NB4 (cell line): ENCODE results near the gene GLS2.
"Not testable (repeated sequence)": the region's sequence is repeated elsewhere in the genome, so short reads cannot be mapped to it uniquely, and the experiment has no call there.

Experiments used
- MYC ChIP-seq: IDR thresholded peaks from 2 replicates; pipeline ENCODE4 v1.6.1; 2011; ENCODE audit warnings: low read depth, low read length
- POLR2A ChIP-seq: IDR thresholded peaks from 2 replicates; pipeline ENCODE4 v1.6.1; 2011; ENCODE audit warnings: mild to moderate bottlenecking; ENCODE audit not compliant: insufficient read length; ENCODE audit errors: extremely low read depth
- TF ChIP-seq, protein P1 (sequence below): IDR thresholded peaks from one replicate; pipeline ENCODE4 v1.5.1; 2012; ENCODE audit warnings: low read depth, low read length
- TF ChIP-seq, protein P2 (sequence below): IDR thresholded peaks from 2 replicates; pipeline ENCODE4 v1.6.1; 2011; ENCODE audit warnings: low read depth, low read length

DNA sequence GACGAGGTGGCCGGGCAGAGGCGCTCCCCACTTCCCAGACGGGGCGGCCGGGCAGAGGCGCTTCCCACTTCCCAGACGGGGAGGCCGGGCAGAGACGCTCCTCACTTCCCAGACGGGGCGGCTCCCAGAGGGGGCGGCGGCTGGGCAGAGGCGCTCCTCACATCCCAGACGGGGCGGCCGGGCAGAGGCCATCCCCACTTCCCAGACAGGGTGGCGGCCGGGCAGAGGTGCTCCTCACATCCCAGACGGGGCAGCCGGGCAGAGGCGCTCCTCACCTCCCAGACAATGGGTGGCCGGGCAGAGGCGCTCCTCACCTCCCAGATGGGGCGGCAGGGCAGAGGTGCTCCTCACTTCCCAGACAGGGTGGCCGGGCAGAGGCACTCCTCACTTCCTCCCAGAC, 6.5 kb upstream of the GLS2 start:
- TF ChIP-seq, protein P1, sequence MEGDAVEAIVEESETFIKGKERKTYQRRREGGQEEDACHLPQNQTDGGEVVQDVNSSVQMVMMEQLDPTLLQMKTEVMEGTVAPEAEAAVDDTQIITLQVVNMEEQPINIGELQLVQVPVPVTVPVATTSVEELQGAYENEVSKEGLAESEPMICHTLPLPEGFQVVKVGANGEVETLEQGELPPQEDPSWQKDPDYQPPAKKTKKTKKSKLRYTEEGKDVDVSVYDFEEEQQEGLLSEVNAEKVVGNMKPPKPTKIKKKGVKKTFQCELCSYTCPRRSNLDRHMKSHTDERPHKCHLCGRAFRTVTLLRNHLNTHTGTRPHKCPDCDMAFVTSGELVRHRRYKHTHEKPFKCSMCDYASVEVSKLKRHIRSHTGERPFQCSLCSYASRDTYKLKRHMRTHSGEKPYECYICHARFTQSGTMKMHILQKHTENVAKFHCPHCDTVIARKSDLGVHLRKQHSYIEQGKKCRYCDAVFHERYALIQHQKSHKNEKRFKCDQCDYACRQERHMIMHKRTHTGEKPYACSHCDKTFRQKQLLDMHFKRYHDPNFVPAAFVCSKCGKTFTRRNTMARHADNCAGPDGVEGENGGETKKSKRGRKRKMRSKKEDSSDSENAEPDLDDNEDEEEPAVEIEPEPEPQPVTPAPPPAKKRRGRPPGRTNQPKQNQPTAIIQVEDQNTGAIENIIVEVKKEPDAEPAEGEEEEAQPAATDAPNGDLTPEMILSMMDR: not testable (repeated sequence)
- TF ChIP-seq, protein P2, sequence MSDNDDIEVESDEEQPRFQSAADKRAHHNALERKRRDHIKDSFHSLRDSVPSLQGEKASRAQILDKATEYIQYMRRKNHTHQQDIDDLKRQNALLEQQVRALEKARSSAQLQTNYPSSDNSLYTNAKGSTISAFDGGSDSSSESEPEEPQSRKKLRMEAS: not testable (repeated sequence)
- TF ChIP-seq POLR2A, MYC: not testable (repeated sequence)
